Keratinocyte (primary cell): ENCODE measurements around the gene TWNK.

ENCODE experiments used
- EZH2 ChIP-seq: IDR thresholded peaks from one replicate; pipeline ENCODE4 v1.6.1; 2012; ENCODE audit warnings: inconsistent platforms, mild to moderate bottlenecking, low read length, moderate library complexity
- TF ChIP-seq, protein P1 (sequence below), 3 experiments: IDR thresholded peaks in 1 of 3; conservative IDR thresholded peaks in 1 of 3; optimal IDR thresholded peaks in 1 of 3; 2 replicates in 2 of 3; 3 replicates in 1 of 3; pipeline versions ENCODE3 to v1.5.1; 2011; ENCODE audit warnings: low read length in 3 of 3, mild to moderate bottlenecking in 3 of 3, moderate library complexity in 2 of 3, control low read depth in 1 of 3, inconsistent platforms in 1 of 3; ENCODE audit not compliant: insufficient read depth in 2 of 3; ENCODE audit errors: extremely low read depth in 1 of 3

DNA sequence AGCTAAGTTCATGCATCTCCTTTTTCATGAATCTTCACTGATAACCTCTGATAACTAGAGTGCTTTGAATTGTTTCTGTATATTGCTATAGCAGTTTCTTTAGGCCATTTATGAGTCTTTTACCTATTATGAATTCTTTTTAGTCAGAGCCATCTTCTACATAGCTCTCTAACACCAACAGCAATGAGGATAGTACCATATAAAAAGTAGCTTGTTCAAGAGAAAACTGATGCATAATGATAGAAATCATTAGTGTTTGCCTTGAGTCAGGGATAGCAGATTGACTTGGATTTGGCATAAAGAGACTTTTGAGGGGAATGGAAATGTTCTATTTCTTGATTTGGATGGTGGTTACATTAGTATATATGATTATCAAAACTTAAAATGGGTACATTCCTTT lies 43.8 kb upstream of the TWNK start:
- TF ChIP-seq, protein P1, sequence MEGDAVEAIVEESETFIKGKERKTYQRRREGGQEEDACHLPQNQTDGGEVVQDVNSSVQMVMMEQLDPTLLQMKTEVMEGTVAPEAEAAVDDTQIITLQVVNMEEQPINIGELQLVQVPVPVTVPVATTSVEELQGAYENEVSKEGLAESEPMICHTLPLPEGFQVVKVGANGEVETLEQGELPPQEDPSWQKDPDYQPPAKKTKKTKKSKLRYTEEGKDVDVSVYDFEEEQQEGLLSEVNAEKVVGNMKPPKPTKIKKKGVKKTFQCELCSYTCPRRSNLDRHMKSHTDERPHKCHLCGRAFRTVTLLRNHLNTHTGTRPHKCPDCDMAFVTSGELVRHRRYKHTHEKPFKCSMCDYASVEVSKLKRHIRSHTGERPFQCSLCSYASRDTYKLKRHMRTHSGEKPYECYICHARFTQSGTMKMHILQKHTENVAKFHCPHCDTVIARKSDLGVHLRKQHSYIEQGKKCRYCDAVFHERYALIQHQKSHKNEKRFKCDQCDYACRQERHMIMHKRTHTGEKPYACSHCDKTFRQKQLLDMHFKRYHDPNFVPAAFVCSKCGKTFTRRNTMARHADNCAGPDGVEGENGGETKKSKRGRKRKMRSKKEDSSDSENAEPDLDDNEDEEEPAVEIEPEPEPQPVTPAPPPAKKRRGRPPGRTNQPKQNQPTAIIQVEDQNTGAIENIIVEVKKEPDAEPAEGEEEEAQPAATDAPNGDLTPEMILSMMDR (optimal IDR thresholded peaks at IDR 0.05 in 1 of 3, IDR thresholded peaks at IDR 0.05 in 1 of 3, conservative IDR thresholded peaks at IDR 0.05 in 1 of 3; ENCODE audit: extremely low read depth in 1 of 3, insufficient read depth in 2 of 3, low read length in 3 of 3) = no peak
- TF ChIP-seq EZH2 = no peak
